Uterus (tissue), 2 donors: ENCODE data around the gene CERS6.

Experiments used
- POLR2A ChIP-seq, 2 donors: fragments of 450-650 bp; IDR thresholded peaks; one replicate each; pipeline ENCODE4 v1.6.1; 2016; ENCODE audit warnings: antibody characterized with exemption in 2 of 2, mild to moderate bottlenecking in 1 of 2, moderate library complexity in 1 of 2
- TF ChIP-seq, protein P1 (sequence below), 4 experiments: fragments of 200-600 bp in 2 of 4; fragments of 450-650 bp in 2 of 4; sonication (generic) in 2 of 4; IDR thresholded peaks; one replicate each; pipeline ENCODE4 v1.5.1; 2016 to 2019; ENCODE audit warnings: antibody characterized with exemption in 4 of 4, mild to moderate bottlenecking in 2 of 4, moderate library complexity in 1 of 4

DNA sequence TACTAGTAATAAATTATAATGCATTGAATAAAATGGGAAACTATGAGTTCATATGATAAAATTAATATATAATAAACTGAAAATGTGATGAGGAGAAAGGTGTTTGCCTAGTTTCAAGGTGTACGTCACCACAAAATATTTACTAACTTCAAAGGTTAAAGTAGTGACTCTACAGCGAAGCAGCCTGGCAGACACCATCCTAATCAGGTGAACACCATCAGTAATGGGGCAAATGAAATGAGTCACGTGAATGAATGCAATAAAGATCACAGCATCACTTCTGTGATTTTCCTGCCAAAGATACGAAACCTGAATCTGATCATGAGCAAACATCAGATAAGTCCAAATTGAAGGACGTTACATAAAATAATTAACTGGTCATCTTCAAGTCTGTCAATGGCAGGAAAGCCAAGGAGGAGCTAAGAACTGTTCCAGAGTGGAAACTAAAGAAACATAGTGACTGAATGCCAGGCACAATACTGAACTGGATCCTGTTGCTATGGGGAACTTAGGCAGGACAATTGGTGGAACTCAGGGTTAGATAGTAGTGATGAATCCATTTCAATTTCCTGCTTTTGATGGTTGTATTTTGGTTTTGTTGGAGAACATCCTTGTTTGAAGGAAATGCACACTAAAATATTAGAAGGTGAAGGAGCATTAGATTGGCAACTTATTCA, 334.3 kb downstream of the CERS6 start:
- TF ChIP-seq, protein P1, sequence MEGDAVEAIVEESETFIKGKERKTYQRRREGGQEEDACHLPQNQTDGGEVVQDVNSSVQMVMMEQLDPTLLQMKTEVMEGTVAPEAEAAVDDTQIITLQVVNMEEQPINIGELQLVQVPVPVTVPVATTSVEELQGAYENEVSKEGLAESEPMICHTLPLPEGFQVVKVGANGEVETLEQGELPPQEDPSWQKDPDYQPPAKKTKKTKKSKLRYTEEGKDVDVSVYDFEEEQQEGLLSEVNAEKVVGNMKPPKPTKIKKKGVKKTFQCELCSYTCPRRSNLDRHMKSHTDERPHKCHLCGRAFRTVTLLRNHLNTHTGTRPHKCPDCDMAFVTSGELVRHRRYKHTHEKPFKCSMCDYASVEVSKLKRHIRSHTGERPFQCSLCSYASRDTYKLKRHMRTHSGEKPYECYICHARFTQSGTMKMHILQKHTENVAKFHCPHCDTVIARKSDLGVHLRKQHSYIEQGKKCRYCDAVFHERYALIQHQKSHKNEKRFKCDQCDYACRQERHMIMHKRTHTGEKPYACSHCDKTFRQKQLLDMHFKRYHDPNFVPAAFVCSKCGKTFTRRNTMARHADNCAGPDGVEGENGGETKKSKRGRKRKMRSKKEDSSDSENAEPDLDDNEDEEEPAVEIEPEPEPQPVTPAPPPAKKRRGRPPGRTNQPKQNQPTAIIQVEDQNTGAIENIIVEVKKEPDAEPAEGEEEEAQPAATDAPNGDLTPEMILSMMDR (IDR thresholded peaks at IDR 0.05): no peak
- no peak for TF ChIP-seq POLR2A (IDR thresholded peaks at IDR 0.05)
